Liver (tissue), 9 donors: Measurements from ENCODE around the gene GOLGA6A. TPM values are rescaled to one million over a fixed set of nuclear protein-coding genes. Genes with fewer than 3 reads are reported as not detected.

ENCODE experiments used
- DNase-seq: peaks from one replicate; pipeline ENCODE4 v3.0.0-alpha.2; 2017; ENCODE audit warnings: low spot score
- H3K27ac ChIP-seq, 2 donors: one replicate each; pipeline ENCODE4 v1.7.0; 2013; ENCODE audit warnings: inconsistent platforms in 2 of 2, low read length in 2 of 2, control low read depth in 1 of 2, low read depth in 1 of 2, mild to moderate bottlenecking in 1 of 2
- H3K27me3 ChIP-seq, 4 donors: one replicate each; pipeline versions ENCODE4 v1.6.1 to v1.7.0; 2013; ENCODE audit warnings: low read length in 3 of 4, inconsistent platforms in 1 of 4, mild to moderate bottlenecking in 1 of 4, moderate library complexity in 1 of 4; ENCODE audit not compliant: control insufficient read depth in 4 of 4, insufficient read depth in 4 of 4
- H3K36me3 ChIP-seq, 4 donors: one replicate each; pipeline versions ENCODE4 v1.6.1 to v1.7.0; 2013; ENCODE audit warnings: low read length in 3 of 4, mild to moderate bottlenecking in 3 of 4, low read depth in 1 of 4, moderate library complexity in 1 of 4; ENCODE audit not compliant: control insufficient read depth in 4 of 4, insufficient read depth in 3 of 4
- H3K4me1 ChIP-seq, 4 donors: one replicate each; pipeline versions ENCODE4 v1.6.1 to v1.7.0; 2013; ENCODE audit warnings: low read length in 3 of 4, mild to moderate bottlenecking in 3 of 4, moderate library complexity in 1 of 4; ENCODE audit not compliant: control insufficient read depth in 4 of 4, insufficient read depth in 4 of 4
- H3K4me3 ChIP-seq, 3 donors: one replicate each; pipeline versions ENCODE4 v1.6.1 to v1.7.0; 2013; ENCODE audit warnings: low read length in 3 of 3, control low read depth in 1 of 3, low read depth in 1 of 3, mild to moderate bottlenecking in 1 of 3
- H3K9ac ChIP-seq, 2 donors: one replicate each; pipeline ENCODE4 v1.7.0; 2013; ENCODE audit warnings: low read length in 2 of 2, mild to moderate bottlenecking in 2 of 2, moderate library complexity in 2 of 2, control low read depth in 1 of 2, low read depth in 1 of 2
- H3K9me3 ChIP-seq, 4 donors: one replicate each; pipeline versions ENCODE4 v1.6.1 to v1.7.0; 2013; ENCODE audit warnings: low read length in 3 of 4; ENCODE audit not compliant: control insufficient read depth in 4 of 4
- EGR1 ChIP-seq, 2 donors: IDR thresholded peaks; 2 replicates each; pipeline ENCODE4 v1.6.1; 2016 to 2018; ENCODE audit warnings: antibody characterized with exemption in 2 of 2, low read depth in 2 of 2
- FOXA2 ChIP-seq: IDR thresholded peaks from 2 replicates; pipeline ENCODE4 v1.6.1; 2016; ENCODE audit warnings: antibody characterized with exemption
- GABPA ChIP-seq, 2 donors: IDR thresholded peaks in 1 of 2; conservative IDR thresholded peaks in 1 of 2; 2 replicates each; pipeline ENCODE4 v1.6.1; 2016; ENCODE audit warnings: antibody characterized with exemption in 2 of 2, mild to moderate bottlenecking in 1 of 2, moderate library complexity in 1 of 2
- HNF4A ChIP-seq, 2 donors: conservative IDR thresholded peaks; 2 replicates each; pipeline ENCODE4 v1.6.1; 2016; ENCODE audit warnings: antibody characterized with exemption in 2 of 2, mild to moderate bottlenecking in 2 of 2
- HNF4G ChIP-seq: IDR thresholded peaks from 2 replicates; pipeline ENCODE4 v1.6.1; 2016; ENCODE audit warnings: antibody characterized with exemption
- JUND ChIP-seq, 2 donors: IDR thresholded peaks; 2 replicates each; pipeline ENCODE4 v1.6.1; 2016; ENCODE audit warnings: antibody characterized with exemption in 2 of 2
- NR2F2 ChIP-seq: IDR thresholded peaks from 2 replicates; pipeline ENCODE4 v1.6.1; 2016; ENCODE audit warnings: antibody characterized with exemption
- RAD21 ChIP-seq, 2 donors: IDR thresholded peaks; 2 replicates each; pipeline ENCODE4 v1.6.1; 2016; ENCODE audit warnings: antibody characterized with exemption in 2 of 2, mild to moderate bottlenecking in 2 of 2
- SP1 ChIP-seq: IDR thresholded peaks from 2 replicates; pipeline ENCODE4 v1.6.1; 2018; ENCODE audit warnings: antibody characterized with exemption, mild to moderate bottlenecking
- TAF1 ChIP-seq: conservative IDR thresholded peaks from 2 replicates; pipeline ENCODE4 v1.6.1; 2016; ENCODE audit warnings: antibody characterized with exemption, mild to moderate bottlenecking
- YY1 ChIP-seq: IDR thresholded peaks from 2 replicates; pipeline ENCODE4 v1.6.1; 2016; ENCODE audit warnings: antibody characterized with exemption, mild to moderate bottlenecking
- WGBS: extraction: QIAGEN DNeasy Blood & Tissue Kit; methylation state at CpG from one replicate; pipeline ENCODE4 v1.1.7; 2013; 5-methylcytosine and 5-hydroxymethylcytosine counted together
- polyA plus RNA-seq, 2 donors: library from polyadenylated mRNA; stranded (reverse) in 1 of 2; unstranded in 1 of 2; fragments of 200-250 nt in 1 of 2; fragments of >200 nt in 1 of 2; fragmentation: Nextera tagmentation in 1 of 2; extraction: Ambion mirVana in 1 of 2; gene quantifications; one replicate each; pipeline versions ENCODE4 v1.2.1 to v1.2.3, GENCODE V29; 2013 to 2015
- total RNA-seq, 2 donors: library from RNA; depleted of rRNA; stranded (reverse); fragments of >200 nt; gene quantifications; one replicate each; pipeline ENCODE4 v1.2.3, GENCODE V29; 2014
- TF ChIP-seq, protein P1 (sequence below): IDR thresholded peaks from 2 replicates; pipeline ENCODE4 v1.6.1; 2016; ENCODE audit warnings: antibody characterized with exemption, mild to moderate bottlenecking
- TF ChIP-seq, protein P2 (sequence below): IDR thresholded peaks from 2 replicates; pipeline ENCODE4 v1.6.1; 2016; ENCODE audit warnings: antibody characterized with exemption
- TF ChIP-seq, protein P3 (sequence below): fragments of 150-350 bp; IDR thresholded peaks from 2 replicates; pipeline ENCODE4 v1.5.1; 2017; ENCODE audit warnings: improper control_type of control experiment, low read depth, low read length; ENCODE audit not compliant: missing input control
- TF ChIP-seq, protein P4 (sequence below): IDR thresholded peaks from 2 replicates; pipeline ENCODE4 v1.6.1; 2016; ENCODE audit warnings: antibody characterized with exemption
- donor health status: healthy.
- donor health status: healthy.
- donor health status: healthy.
- donor health status: healthy.
- donor health status: healthy.

GOLGA6A gene
- total and polyA plus RNA-seq, 4 donors, result 0.06 to 1.4 (median 0.63) TPM

DNA sequence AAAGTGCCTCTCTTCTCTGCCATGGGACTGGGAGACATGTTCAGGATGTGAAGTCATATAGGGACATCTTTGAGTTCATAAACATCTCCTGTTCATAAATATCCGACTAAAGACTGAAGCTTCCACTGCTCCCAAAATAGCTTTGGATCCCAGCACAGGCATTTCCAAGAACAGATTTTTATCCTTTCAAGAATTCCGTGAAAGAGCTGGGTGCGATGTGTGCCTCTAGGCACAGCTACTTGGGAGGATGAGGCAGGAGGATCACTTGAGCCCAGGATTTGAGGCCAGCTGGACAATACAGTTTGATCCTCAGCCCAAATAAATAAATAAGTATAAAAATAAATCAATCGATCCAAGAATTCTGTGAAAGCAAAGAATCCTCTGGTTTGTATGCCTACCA, 41.3 kb upstream of the GOLGA6A start (continued):
- TF ChIP-seq, protein P1, sequence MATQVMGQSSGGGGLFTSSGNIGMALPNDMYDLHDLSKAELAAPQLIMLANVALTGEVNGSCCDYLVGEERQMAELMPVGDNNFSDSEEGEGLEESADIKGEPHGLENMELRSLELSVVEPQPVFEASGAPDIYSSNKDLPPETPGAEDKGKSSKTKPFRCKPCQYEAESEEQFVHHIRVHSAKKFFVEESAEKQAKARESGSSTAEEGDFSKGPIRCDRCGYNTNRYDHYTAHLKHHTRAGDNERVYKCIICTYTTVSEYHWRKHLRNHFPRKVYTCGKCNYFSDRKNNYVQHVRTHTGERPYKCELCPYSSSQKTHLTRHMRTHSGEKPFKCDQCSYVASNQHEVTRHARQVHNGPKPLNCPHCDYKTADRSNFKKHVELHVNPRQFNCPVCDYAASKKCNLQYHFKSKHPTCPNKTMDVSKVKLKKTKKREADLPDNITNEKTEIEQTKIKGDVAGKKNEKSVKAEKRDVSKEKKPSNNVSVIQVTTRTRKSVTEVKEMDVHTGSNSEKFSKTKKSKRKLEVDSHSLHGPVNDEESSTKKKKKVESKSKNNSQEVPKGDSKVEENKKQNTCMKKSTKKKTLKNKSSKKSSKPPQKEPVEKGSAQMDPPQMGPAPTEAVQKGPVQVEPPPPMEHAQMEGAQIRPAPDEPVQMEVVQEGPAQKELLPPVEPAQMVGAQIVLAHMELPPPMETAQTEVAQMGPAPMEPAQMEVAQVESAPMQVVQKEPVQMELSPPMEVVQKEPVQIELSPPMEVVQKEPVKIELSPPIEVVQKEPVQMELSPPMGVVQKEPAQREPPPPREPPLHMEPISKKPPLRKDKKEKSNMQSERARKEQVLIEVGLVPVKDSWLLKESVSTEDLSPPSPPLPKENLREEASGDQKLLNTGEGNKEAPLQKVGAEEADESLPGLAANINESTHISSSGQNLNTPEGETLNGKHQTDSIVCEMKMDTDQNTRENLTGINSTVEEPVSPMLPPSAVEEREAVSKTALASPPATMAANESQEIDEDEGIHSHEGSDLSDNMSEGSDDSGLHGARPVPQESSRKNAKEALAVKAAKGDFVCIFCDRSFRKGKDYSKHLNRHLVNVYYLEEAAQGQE, result no peak
- TF ChIP-seq, protein P2, sequence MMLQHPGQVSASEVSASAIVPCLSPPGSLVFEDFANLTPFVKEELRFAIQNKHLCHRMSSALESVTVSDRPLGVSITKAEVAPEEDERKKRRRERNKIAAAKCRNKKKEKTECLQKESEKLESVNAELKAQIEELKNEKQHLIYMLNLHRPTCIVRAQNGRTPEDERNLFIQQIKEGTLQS, result no peak

GRCh38 chr15:74123131-74123429, 40.7 kb upstream of the GOLGA6A start:
- no peaks in the 10 kb centered on the region for H3K36me3 ChIP-seq
- H3K27me3 ChIP-seq, result no peaks in the 10 kb centered on the region
- WGBS, result 76% methylated on average over 4 of the region's 4 CpGs
- H3K9me3 ChIP-seq, result no peaks in the 10 kb centered on the region
- no peak overlapping the region for H3K9ac ChIP-seq
- no peak overlapping the region for H3K27ac ChIP-seq
- H3K4me1 ChIP-seq, result peaks cover under 1 to 9% (median 7%) of the 10 kb centered on the region in 4 donors
- no peak for TF ChIP-seq SP1
- TF ChIP-seq YY1, result no peak
- no peak for TF ChIP-seq NR2F2
- no peak for TF ChIP-seq GABPA (IDR thresholded peaks at IDR 0.05 in 1 of 2, conservative IDR thresholded peaks at IDR 0.05 in 1 of 2)
- no peak for TF ChIP-seq HNF4A (conservative IDR thresholded peaks at IDR 0.05)
- no peak for TF ChIP-seq HNF4G
- no peak for TF ChIP-seq EGR1 (IDR thresholded peaks at IDR 0.05; ENCODE audit: low read depth in 2 of 2)
- TF ChIP-seq RAD21 (IDR thresholded peaks at IDR 0.05), result no peak
- TF ChIP-seq, protein P2, result no peak
- TF ChIP-seq FOXA2, result no peak
- TF ChIP-seq TAF1, result no peak
- TF ChIP-seq, protein P3, sequence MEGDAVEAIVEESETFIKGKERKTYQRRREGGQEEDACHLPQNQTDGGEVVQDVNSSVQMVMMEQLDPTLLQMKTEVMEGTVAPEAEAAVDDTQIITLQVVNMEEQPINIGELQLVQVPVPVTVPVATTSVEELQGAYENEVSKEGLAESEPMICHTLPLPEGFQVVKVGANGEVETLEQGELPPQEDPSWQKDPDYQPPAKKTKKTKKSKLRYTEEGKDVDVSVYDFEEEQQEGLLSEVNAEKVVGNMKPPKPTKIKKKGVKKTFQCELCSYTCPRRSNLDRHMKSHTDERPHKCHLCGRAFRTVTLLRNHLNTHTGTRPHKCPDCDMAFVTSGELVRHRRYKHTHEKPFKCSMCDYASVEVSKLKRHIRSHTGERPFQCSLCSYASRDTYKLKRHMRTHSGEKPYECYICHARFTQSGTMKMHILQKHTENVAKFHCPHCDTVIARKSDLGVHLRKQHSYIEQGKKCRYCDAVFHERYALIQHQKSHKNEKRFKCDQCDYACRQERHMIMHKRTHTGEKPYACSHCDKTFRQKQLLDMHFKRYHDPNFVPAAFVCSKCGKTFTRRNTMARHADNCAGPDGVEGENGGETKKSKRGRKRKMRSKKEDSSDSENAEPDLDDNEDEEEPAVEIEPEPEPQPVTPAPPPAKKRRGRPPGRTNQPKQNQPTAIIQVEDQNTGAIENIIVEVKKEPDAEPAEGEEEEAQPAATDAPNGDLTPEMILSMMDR, result no peak
- TF ChIP-seq JUND (IDR thresholded peaks at IDR 0.05), result no peak
- TF ChIP-seq, protein P1, result no peak
- TF ChIP-seq, protein P4, sequence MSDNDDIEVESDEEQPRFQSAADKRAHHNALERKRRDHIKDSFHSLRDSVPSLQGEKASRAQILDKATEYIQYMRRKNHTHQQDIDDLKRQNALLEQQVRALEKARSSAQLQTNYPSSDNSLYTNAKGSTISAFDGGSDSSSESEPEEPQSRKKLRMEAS, result no peak
- no peak overlapping the region for H3K4me3 ChIP-seq
- no peak for DNase-seq
